ENCODE results near the gene DCXR.

DCXR gene

GRCh38 chr17:82049106-82049505, 11.6 kb upstream of the DCXR start:
- TF ChIP-seq CTCF (IDR thresholded peaks at IDR 0.05; ENCODE audit: low read length), result no peak
- TF ChIP-seq EZH2 (IDR thresholded peaks at IDR 0.05; ENCODE audit: borderline replicate concordance, low read length), result no peak
- Histone ChIP-seq H3K9me2 (ENCODE audit: low read depth, low read length) (no peaks in the 10 kb centered on the region), H2AFZ (ENCODE audit: low read length) (no peak overlapping the region), H3K27me3 (ENCODE audit: insufficient read depth, low read length) (no peaks in the 10 kb centered on the region), H4K20me1 (ENCODE audit: insufficient read depth, low read length) (no peaks in the 10 kb centered on the region), H3K4me3 (ENCODE audit: low read depth, low read length, poor library complexity, severe bottlenecking) (no peak overlapping the region), H3K27ac (ENCODE audit: low read depth, low read length, poor library complexity, severe bottlenecking) (no peak overlapping the region), H3K36me3 (ENCODE audit: insufficient read depth, low read length) (peaks cover 8% of the 10 kb centered on the region), H3K4me1 (ENCODE audit: insufficient read depth, low read length, severe bottlenecking) (peaks cover 27% of the 10 kb centered on the region), H3K79me2 (ENCODE audit: insufficient read depth, low read length) (0 out of 2 replicates have a peak, but pooled peaks cover 4% of the 10 kb centered on the region), H3K9ac (ENCODE audit: low read length) (no peak overlapping the region), H3K4me2 (ENCODE audit: low read length) (no peak overlapping the region), H3F3A (ENCODE audit: insufficient read depth, low read length) (no peaks in the 10 kb centered on the region), H3K9me3 (ENCODE audit: low read length) (no peaks in the 10 kb centered on the region)

- TF ChIP-seq EZH2 (IDR thresholded peaks at IDR 0.05; ENCODE audit: borderline replicate concordance, low read length) (no peak), CTCF (IDR thresholded peaks at IDR 0.05; ENCODE audit: low read length) (no peak)
- Histone ChIP-seq H3K4me2 (ENCODE audit: low read length) (no peak overlapping the region), H3K4me3 (ENCODE audit: low read depth, low read length, poor library complexity, severe bottlenecking) (no peak overlapping the region), H3K27me3 (ENCODE audit: insufficient read depth, low read length) (no peaks in the 10 kb centered on the region), H3K79me2 (ENCODE audit: insufficient read depth, low read length) (0 out of 2 replicates have a peak, but pooled peaks cover 4% of the 10 kb centered on the region), H3K4me1 (ENCODE audit: insufficient read depth, low read length, severe bottlenecking) (peaks cover 25% of the 10 kb centered on the region), H3K27ac (ENCODE audit: low read depth, low read length, poor library complexity, severe bottlenecking) (no peak overlapping the region), H3K9me3 (ENCODE audit: low read length) (no peaks in the 10 kb centered on the region), H3K9ac (ENCODE audit: low read length) (no peak overlapping the region), H3K36me3 (ENCODE audit: insufficient read depth, low read length) (peaks cover 2% of the 10 kb centered on the region), H4K20me1 (ENCODE audit: insufficient read depth, low read length) (no peaks in the 10 kb centered on the region), H3K9me2 (ENCODE audit: low read depth, low read length) (no peaks in the 10 kb centered on the region), H2AFZ (ENCODE audit: low read length) (no peak overlapping the region), H3F3A (ENCODE audit: insufficient read depth, low read length) (no peaks in the 10 kb centered on the region)
Observed at GRCh38 chr17:82048571-82048971, 11.1 kb upstream of the DCXR start.

GRCh38 chr17:82047914-82048570, 10.5 kb upstream of the DCXR start:
- Histone ChIP-seq H3K4me3 (ENCODE audit: low read depth, low read length, poor library complexity, severe bottlenecking) (no peak overlapping the region), H3K4me1 (ENCODE audit: insufficient read depth, low read length, severe bottlenecking) (peaks cover 20% of the 10 kb centered on the region), H3K4me2 (ENCODE audit: low read length) (no peak overlapping the region), H3K79me2 (ENCODE audit: insufficient read depth, low read length) (0 out of 2 replicates have a peak, but pooled peaks cover 4% of the 10 kb centered on the region), H3K9ac (ENCODE audit: low read length) (no peak overlapping the region), H4K20me1 (ENCODE audit: insufficient read depth, low read length) (no peaks in the 10 kb centered on the region), H3F3A (ENCODE audit: insufficient read depth, low read length) (no peaks in the 10 kb centered on the region), H3K27ac (ENCODE audit: low read depth, low read length, poor library complexity, severe bottlenecking) (no peak overlapping the region), H3K36me3 (ENCODE audit: insufficient read depth, low read length) (no peaks in the 10 kb centered on the region; the same call in none of the 2 replicates), H3K9me2 (ENCODE audit: low read depth, low read length) (no peaks in the 10 kb centered on the region), H3K9me3 (ENCODE audit: low read length) (no peaks in the 10 kb centered on the region), H3K27me3 (ENCODE audit: insufficient read depth, low read length) (no peaks in the 10 kb centered on the region), H2AFZ (ENCODE audit: low read length) (no peak overlapping the region)
- no peak for TF ChIP-seq EZH2 (IDR thresholded peaks at IDR 0.05; ENCODE audit: borderline replicate concordance, low read length)
- TF ChIP-seq CTCF (IDR thresholded peaks at IDR 0.05; ENCODE audit: low read length), result no peak

Measured in OCI-LY1 (cell line).